HG02852 (cell line): ENCODE data around the gene COX5A.
A peak's percentile ranks its signal among the peaks of the same experiment; 100 is the strongest.

ENCODE experiments used
- ATAC-seq: cut with Tn5 transposase; IDR thresholded peaks from one replicate; pipeline ENCODE4 v1.9.1; 2021; ENCODE audit warnings: mild to moderate bottlenecking, moderate library complexity; ENCODE audit not compliant: unreplicated experiment

The COX5A gene

DNA sequence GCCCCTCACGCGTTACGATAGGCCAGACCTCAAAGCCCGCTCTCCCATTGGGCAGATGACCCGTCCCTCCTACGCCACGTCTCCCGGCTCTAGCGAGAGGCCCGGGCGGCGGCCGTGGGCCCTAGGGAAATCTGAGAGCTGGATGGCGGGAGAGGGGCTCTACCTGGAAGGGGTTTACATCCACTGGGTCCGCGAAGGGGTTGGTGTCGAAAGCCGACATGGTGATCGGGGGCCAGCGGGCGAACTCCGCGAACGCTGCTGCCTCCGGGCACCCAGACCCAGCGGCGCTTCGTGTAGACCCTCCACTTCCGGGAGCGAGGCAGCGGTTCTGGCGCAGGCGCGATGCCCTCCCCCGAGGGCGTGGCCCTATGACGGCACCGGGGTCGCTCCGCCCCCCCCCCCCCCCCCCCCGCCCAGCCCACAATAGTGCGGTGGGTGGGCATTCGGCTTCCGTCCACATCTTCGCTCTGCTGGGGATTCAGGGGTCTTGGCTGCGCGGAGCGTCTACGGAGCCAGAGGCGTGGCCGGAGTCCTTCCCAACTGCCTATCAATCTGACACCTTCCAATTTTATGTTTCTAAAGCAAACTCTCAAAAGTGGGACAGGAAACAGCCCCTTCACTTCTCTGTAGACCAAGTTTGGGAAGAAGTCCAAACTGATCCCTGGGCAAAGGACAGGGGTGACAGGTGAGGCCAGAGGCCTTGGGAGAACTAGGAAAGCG lies 64.7 kb downstream of the COX5A start, which contains the start of gene SCAMP2:
TSS of gene SCAMP2 (minus strand) at position 330 of the 720 bp plus-strand sequence. CDS start at position 220, 110 bp downstream.
- ATAC-seq: peak; percentile 78

DNA sequence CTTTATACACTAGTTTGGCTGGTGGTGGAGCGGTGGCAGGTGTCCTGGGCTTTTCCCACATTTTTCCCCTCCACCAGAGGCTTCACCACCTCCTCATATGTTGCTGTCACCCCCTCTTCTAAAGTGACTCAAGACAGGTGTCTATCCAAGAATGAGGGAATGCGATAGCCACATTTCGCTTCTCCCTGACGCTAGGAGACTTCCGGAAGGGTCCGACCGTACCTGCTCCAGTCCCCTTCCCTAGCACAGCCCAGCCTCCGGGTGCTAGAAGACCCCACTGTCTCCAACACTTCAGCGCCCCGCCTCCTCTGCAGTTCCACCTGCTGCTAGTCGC lies 65.2 kb downstream of the COX5A start:
- ATAC-seq: no peak

DNA sequence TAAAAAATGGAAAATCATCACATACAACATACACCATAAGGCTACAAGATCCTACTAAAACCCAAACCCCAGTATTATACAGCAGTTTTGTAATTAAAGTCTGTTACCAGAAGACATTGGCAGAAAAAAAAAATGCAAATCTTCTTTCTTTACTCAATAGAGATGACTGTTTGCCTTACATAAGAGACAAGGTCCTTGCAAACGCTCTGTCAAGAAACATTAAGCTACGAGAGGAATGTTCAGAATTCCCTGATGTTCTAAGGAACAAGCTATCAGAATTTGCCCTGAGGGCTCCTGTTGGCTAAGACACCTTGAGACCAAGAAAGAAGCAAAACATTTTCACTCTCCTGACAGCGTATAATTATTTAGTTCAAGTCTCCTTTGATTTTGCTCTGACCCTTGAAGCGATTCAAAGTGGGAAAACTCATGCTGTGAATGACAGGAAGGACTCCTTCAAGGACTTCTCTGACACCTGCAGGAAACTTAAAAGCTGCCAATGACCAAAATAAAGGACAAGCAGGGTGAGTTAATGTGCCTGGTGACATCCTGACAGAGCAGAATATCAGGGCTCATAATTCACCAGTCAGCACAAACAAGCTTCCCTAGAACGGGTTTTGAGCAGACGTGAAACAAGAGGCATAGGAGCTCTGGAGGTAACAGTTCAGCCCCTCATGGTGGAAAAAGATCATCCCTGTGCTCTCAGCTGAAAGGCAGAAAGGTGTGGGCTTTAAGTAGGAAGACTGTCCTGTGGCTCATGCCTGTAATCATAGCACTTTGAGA lies 67.2 kb downstream of the COX5A start:
- ATAC-seq: no peak
